GM21515 (cell line): ENCODE data around the gene SRCAP.

Experiments
- ATAC-seq: cut with Tn5 transposase; IDR thresholded peaks from one replicate; pipeline ENCODE4 v1.9.1; 2021; ENCODE audit not compliant: unreplicated experiment

The SRCAP gene

DNA sequence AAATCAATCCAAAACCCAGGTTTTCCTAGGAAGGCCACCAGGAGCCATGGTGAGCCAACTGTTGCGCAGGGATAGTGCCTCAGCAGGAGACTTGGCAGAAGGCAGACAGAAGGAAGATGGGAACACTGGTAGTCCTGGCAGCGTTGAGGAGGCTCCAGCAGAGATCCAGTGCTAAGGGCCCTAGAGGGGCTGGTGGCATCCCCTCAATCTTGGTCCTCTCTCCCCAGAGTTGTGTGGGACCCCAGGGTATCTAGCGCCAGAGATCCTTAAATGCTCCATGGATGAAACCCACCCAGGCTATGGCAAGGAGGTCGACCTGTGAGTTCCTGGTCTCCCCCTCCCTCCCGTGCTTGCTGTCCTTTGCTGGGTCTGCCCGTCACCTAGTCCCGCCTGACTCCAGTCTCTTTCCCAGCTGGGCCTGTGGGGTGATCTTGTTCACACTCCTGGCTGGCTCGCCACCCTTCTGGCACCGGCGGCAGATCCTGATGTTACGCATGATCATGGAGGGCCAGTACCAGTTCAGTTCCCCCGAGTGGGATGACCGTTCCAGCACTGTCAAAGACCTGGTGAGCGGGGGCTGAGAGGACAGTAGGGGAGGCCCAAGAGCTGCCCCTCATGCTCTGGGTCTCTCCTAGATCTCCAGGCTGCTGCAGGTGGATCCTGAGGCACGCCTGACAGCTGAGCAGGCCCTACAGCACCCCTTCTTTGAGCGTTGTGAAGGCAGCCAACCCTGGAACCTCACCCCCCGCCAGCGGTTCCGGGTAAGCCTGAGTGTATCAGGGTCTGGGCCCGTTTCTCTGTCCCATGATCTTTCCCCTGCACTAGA lies 57.2 kb downstream of the SRCAP start:
- no peak for ATAC-seq

DNA sequence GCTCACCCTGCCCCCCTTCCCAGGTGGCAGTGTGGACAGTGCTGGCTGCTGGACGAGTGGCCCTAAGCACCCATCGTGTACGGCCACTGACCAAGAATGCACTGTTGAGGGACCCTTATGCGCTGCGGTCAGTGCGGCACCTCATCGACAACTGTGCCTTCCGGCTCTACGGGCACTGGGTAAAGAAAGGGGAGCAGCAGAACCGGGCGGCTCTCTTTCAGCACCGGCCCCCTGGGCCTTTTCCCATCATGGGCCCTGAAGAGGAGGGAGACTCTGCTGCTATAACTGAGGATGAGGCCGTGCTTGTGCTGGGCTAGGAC lies 57.8 kb downstream of the SRCAP start:
- no peak for ATAC-seq

DNA sequence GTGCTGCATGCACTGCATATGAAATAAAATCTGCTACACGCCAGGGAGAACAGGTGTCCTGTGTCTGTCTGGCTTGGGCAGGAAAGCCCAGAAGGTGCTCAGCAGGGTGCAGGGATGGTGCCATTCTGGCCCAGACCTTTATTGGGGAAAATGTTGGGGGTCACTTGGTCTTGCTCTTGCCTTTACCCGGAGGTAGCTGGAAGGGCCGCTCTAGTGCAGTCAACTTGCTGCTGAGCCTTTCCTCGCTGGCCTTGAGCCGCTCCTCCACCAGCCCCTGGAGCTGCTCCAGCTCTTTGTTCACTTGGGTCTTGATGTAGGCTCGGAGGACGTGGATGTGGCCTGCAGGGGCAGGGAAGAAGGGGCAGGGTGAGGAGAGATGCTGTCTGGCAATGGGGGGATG lies 58.3 kb downstream of the SRCAP start:
- ATAC-seq, result no peak

DNA sequence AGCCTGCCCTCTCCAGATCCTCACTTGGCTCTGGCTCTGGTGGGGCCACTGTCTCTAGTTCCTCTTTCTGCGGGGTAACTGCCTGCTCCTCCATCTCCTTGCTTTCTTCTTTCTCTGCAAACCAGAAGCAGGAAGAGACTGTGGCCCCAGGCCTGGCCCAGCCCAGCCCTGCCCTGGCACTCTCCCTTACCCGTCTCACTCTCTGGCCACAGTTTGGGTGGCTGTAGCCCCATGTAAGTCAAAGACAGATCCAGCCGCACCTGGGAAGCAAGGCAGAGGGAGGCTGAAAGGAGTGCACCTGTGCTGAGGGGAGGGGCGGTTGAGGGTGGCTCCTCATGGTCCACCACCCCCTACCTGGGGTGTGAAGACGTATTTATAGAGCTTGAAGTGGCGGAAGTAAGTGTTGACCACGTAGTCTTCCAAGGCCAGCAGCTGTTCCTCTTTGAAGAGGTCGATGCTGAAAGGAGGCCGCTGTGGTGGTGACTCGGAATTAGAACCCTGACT lies 60.1 kb downstream of the SRCAP start:
- ATAC-seq, result no peak

DNA sequence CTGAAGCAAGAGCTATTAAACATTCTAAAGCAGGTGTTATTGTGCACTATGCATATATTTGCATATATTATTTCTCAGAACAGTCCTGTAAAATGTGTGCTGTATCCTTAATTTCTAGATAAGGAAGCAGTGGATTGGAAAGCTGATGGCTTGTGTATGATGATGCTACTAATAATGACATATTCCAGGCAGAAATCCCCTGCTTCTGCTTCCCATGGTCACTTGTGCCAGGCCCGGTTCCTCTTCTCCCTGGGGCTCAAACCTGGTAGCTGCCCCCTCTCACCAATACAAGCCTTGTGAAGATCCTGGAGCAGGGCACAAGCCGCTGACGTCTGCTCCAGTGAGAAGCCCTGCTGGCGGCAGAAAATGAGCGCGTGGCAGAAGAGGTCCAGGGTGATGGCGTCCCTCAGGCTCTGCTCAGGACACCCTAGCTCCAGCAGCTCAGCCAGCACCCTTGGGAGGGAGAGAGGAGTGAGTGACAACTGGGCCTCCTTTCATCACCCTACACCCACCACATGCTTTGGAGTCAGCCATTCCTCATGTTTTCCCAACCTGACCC lies 61.1 kb downstream of the SRCAP start:
- ATAC-seq, result no peak

DNA sequence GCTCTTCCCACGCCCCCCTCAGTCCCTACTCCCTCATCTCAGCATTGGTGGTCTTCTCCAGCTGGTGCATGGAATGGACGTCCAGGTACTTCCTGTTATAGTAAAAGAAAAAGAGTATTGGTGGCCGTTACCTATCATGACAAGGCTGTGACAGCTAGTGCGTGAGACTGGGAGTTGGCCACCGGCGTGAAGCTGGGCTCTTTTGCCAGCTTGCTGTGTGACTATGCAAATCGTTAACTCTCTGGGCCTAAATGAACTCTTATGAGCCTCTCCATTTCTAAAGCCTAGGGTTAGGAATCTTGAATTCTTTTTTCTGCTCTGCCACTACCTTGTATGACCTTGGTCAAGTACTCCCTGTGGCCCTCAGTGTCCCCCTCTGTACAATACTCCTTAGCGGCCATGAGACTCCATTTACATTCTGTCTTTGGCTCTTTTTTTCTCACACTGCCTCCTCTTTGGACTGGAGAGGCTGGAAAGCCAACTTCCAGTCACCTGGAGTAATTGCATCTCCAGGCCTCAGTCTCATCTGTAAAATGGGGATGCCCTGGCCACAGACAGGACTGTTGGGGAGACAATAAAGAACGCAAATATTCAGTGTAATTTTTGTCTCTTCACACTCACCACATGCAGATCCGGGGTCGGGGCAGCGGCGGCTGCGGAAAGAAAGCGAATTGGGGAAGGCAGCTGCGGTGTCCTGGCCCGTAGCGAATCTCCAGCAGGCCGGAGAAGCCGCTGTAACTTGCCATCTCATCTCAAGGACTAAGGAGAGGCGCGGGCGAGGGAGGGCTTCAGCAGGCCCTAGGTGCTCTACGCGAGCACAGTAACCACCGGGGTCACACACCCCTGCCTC lies 61.8 kb downstream of the SRCAP start:
- ATAC-seq, result no peak

DNA sequence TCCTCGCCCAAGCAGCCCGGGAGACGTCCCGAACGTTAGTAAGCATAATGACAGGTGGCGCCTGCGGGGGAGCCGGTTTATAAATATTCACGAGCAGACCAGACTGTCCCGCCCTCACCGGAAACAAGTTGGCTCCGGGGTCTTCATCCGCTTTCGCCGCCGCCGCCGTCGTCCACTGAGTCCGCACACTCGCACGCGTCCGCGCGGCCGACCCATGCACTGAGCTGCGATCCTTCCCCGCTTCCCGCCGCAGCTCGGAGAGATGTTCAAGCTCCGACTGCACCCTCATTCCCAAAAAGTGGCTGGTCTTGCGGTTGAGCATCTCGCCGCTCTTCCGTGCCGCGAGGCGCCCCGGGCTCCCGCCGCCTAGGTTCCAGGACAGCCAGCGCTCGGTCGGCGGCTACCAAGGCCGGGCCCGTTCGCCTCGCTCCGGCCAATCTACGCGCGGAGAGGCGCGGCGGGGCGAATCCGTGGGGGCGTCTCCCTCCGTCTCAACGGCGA lies 62.5 kb downstream of the SRCAP start:
- ATAC-seq, result peak; percentile 27

DNA sequence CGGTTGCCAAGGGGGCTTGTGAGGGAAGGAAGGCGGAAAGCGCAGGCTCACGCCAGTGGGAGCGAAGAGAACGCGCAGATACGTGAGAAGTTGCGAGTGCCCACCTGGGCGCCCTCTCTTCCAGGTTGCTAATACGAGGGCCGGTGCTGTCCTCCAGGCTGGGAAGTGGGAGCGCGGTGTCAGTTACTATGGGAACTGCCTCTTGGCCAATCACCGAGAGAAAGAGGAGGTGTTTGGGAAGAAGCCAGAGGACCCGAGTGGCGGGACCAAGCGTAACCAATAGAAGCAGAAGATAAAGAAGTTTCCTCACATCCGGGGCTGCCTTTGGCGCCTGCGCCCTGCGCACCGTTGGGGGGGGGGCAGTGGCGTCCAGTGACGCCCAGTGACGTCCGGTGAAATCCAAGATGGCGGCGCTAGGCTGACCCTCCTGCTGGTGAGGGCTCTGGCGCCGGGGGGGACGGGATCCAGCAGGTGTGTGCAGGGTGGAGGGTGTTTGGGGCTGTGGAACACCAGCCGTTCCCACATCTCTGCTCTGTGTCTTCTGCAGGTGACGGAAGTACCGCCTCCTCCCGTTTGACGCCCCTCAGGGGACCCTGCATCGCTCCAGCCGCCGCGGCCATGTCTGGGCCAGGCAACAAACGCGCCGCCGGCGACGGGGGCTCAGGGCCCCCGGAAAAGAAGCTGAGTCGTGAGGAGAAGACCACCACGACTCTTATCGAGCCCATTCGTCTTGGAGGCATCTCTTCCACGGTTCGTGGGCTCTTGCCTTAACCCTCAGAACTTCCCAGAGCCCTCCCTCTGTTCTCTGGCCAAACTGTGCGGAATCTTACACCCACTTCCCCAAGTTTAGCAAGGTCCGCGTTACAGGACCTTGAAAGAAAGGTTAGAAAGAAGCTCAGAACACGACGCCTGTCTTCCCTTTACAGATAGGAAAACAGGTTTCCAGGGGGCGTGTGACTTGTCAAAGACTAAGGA lies 63.2 kb downstream of the SRCAP start, which contains the start of the genes CFAP119 and RNF40:
Gene CFAP119 (minus strand): TSS at position 135 of the 975 bp plus-strand sequence. CDS start 314 bp downstream, outside the sequence.
Gene RNF40 (plus strand): TSS at position 395 of the 975 bp plus-strand sequence. CDS start 224 bp downstream, at position 619.
- peak; percentile 76 for ATAC-seq

DNA sequence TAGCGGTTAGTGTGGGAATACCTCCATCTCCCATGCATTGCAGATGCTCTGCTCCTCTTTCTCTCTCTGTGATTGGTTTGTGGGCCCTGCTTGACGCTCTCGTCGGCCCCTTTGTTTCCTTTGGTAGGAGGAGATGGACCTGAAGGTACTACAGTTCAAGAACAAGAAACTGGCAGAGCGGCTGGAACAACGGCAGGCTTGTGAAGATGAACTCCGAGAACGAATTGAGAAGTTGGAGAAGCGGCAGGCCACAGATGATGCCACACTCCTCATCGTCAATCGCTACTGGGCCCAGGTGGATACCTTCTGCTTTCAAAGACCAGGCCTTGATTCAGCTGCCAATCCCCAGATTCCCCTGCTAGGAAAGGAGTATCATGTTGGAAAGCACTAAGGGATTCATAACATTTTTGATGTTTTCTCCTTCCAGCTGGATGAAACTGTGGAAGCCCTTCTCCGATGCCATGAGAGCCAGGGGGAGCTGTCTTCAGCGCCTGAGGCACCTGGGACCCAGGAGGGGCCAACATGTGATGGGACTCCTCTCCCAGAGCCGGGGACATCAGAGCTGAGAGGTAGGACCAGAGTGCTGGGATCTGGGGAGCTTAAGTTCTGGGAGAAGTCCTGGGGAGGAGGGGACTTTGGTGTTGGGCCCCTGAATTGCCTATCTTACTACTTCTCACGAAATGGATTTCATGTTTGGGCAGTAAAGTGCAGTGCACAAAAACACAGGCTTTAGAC lies 64.2 kb downstream of the SRCAP start:
- ATAC-seq, result no peak

DNA sequence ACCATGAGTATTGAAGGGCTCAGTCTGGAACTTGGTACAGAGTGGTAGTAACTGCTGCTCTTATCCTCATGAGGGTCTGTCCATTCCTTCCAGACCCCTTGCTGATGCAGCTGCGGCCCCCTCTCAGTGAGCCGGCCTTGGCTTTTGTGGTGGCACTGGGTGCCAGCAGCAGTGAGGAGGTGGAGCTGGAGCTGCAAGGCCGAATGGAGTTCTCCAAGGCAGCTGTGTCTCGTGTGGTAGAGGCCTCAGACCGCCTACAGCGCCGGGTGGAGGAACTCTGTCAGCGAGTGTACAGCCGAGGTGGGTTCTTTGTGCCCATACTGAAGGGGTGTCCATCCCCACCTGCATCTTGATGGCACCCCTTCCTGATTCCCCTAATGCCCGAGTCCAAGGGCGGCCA lies 65.1 kb downstream of the SRCAP start:
- ATAC-seq, result no peak

DNA sequence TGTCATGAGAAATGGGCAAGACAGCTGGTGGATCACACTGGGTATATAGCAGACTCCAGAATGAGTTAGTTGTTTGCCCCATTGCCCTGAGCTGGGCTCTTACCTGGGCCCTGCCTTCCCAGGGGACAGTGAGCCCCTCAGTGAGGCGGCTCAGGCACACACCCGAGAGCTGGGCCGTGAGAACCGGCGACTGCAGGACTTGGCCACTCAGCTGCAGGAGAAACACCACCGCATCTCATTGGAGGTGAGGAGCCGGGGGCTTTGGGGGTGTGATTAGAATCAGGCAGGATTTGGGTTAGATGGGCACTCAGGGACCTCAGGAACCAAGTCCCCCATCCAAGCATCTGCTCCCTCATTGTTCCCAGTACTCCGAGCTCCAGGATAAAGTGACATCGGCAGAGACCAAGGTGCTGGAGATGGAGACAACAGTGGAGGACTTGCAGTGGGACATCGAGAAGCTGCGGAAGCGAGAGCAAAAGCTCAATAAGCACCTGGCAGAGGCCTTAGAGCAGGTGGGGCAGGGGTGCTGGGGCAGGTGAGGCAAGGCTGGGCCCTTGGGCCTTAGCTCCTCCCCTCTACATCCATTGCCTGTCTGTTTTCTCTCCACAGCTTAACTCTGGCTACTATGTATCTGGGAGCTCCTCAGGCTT lies 66.0 kb downstream of the SRCAP start:
- ATAC-seq, result no peak

DNA sequence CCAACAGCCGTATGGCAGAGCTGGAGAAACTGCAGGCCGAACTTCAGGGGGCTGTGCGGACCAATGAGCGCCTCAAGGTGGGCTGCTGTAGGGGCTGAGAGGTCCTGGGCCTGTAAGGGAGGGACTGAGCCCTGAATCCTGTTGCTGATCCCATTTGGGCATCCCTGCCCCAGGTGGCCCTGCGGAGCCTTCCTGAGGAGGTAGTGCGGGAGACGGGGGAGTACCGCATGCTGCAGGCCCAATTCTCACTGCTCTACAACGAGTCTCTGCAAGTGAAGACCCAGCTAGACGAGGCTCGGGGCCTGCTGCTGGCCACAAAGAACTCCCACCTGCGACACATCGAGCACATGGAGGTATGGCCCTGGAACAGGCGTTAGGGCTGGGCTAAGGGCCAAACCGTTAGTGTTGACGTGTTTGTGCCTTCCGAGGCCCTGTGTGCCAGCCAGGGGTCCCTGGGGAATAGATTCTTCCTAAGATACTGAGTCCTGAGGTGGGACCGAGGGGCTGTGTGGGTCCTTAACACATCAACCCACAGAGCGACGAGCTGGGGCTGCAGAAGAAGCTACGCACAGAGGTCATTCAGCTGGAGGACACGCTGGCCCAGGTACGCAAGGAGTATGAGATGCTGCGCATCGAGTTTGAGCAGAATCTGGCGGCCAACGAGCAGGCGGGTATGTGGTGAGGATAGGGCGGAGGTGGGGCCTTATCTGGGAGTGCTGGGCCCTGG lies 67.4 kb downstream of the SRCAP start:
- no peak for ATAC-seq

DNA sequence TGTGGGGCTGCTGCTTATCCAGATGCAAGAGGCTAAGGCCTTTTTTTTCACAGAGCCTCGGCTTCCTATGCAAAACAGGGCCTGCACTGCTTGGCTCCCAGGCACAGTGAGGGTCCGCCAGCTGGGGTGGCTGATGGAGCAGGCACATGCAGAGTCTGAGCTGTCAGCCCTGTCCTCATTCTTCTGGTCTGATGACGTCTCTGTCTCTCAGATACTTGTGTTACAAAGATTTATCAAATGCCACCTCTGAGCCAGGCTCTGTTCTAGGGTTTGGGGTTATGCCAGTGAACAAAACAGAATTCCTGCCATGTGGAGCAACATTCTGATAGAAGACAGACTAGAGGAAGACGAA lies 67.9 kb downstream of the SRCAP start:
- no peak for ATAC-seq

DNA sequence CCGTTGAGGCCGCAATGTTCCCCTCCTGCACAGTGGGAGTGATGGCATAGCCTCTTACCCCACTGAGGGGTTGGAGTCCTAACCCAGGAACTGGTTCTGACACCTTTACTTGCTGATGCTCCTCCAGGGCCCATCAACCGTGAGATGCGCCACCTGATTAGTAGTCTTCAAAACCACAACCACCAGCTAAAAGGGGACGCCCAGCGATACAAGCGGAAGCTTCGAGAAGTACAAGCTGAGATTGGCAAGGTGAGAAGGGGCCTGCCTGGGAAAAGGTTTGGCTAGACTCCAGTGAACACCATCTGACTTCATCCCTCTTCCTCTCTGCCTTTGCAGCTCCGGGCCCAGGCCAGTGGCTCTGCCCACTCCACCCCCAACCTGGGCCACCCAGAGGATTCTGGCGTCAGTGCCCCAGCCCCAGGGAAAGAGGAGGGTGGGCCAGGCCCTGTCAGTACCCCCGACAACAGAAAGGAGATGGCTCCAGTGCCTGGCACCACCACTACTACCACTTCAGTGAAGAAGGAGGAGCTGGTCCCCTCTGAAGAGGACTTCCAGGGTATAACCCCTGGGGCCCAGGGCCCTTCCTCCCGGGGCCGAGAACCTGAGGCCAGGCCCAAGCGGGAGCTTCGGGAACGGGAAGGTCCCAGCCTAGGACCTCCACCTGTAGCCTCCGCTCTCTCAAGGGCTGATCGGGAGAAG lies 68.9 kb downstream of the SRCAP start:
- no peak for ATAC-seq

DNA sequence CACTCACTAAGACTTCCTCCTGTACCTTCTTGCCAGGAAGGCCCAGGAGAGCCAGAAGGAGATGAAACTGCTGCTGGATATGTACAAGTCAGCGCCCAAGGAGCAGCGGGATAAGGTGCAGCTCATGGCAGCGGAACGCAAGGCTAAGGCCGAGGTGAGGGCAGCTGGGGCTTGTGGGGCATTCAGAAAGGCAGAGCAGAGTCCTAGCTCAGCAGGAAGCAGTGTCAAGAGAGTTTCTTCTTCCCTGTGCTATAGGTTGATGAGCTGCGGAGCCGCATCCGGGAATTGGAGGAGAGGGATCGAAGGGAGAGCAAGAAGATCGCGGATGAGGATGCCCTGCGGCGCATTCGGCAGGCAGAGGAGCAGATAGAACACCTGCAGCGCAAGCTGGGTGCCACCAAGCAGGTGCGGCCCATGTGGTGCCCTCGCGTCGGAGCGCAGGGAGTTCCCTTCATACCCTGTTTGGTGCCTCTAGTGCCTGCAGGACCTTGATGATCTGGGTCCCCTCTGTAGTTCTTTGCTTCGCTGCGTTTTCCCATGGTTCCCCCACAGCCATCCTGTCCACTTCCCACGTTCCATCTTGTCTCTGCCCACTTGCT lies 69.7 kb downstream of the SRCAP start:
- no peak for ATAC-seq

DNA sequence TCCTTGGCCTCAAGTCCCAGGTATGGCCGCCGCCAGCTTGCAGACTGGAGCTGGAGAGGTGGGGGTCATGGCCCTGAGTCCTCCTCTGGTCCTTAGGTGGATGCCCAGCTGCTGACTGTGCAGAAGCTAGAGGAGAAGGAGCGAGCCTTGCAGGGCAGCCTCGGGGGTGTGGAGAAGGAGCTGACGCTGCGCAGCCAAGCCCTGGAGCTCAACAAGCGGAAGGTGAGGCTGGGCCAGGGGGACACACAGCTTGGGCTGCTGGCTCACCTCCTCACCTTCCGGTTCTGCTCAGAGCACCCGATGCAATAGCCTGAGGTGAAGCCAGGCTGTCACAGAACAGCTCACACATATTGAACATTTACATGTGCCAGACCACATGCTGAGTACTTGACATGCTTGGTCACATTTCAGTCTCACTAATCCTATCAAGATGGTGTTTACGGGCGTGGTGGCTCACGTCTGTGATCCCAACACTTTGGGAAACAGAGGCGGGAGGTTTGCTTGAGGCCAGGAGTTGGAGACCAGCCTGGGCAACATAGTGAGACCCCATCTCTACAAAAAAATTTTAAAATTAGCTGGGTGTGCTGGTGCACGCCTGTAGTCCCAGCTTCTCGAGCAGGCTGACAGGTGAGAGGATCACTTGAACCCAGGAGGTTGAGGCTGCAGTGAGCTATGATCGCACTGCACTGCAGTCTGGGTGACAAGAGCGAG lies 70.6 kb downstream of the SRCAP start:
- no peak for ATAC-seq

DNA sequence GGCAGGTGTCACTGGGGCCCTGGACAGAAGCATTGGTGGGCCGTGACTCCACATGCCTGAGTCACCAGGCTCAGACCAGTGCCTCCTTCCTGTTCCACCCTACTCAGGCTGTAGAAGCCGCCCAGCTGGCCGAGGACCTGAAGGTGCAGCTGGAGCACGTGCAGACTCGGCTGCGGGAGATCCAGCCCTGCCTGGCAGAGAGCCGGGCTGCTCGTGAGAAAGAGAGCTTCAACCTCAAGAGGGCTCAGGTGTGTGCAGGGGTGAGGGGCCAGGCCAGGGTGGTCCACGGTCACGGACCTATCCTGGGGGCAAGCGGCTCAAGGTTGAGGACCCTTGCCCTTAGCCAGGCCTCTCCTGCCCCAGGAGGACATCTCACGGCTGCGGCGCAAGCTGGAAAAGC lies 72.8 kb downstream of the SRCAP start:
- ATAC-seq, result no peak
